SKM-1 treated with dmso at 0.1 percent for 144 hours (cell line): ENCODE measurements around the gene RHOT2.
A peak's percentile ranks its signal among the peaks of the same experiment; 100 is the strongest.
"Not testable (repeated sequence)": the region's sequence is repeated elsewhere in the genome, so short reads cannot be mapped to it uniquely, and the experiment has no call there.

Experiments
- DNase-seq: peaks from one replicate; lab custom pipeline; 2025; ENCODE audit not compliant: unreplicated experiment; lab: John Stamatoyannopoulos, UW

Gene RHOT2

GRCh38 chr16:680967-681745 is 13.2 kb downstream of the RHOT2 start:
- DNase-seq = peak; percentile 14

- DNase-seq = no peak
These were observed 14.0 kb downstream of the RHOT2 start for GRCh38 chr16:681746-682427.

- DNase-seq = no peak
These were observed 14.8 kb downstream of the RHOT2 start for GRCh38 chr16:682493-683395.

- no peak for DNase-seq
These were observed 15.6 kb downstream of the RHOT2 start for GRCh38 chr16:683396-684070.

- peak; percentile 87 for DNase-seq
These were observed 16.3 kb downstream of the RHOT2 start, which contains the start of gene JMJD8 for GRCh38 chr16:684071-684794. TSS of gene JMJD8 (minus strand) at chr16:684334. CDS start at chr16:684319, 15 bp downstream.

GRCh38 chr16:684961-685696 is 17.2 kb downstream of the RHOT2 start:
- DNase-seq = no peak

- no peak for DNase-seq
These were observed 18.0 kb downstream of the RHOT2 start for GRCh38 chr16:685967-686366.

- DNase-seq = no peak
These were observed 18.7 kb downstream of the RHOT2 start for GRCh38 chr16:686459-687260.

- no peak for DNase-seq
These were observed 19.6 kb downstream of the RHOT2 start for GRCh38 chr16:687499-687898.

GRCh38 chr16:689175-689897 is 21.4 kb downstream of the RHOT2 start:
- no peak for DNase-seq

GRCh38 chr16:691242-691641 is 23.3 kb downstream of the RHOT2 start:
- not testable (repeated sequence) for DNase-seq

- DNase-seq = no peak
These were observed 24.6 kb downstream of the RHOT2 start for GRCh38 chr16:692356-693108.

- no peak for DNase-seq
These were observed 25.4 kb downstream of the RHOT2 start for GRCh38 chr16:693364-693763.

GRCh38 chr16:693766-694165 is 25.8 kb downstream of the RHOT2 start:
- no peak for DNase-seq

- DNase-seq = no peak
These were observed 26.4 kb downstream of the RHOT2 start for GRCh38 chr16:694187-694862.

GRCh38 chr16:694863-695354 is 27.0 kb downstream of the RHOT2 start:
- no peak for DNase-seq
